Lower leg skin (tissue), 3 donors: ENCODE results near the gene BCAS1.

Experiments
- POLR2A ChIP-seq, 2 donors: fragments of 450-650 bp; IDR thresholded peaks; one replicate each; pipeline ENCODE4 v1.6.1; 2016 to 2017; ENCODE audit warnings: antibody characterized with exemption in 2 of 2, mild to moderate bottlenecking in 1 of 2, moderate library complexity in 1 of 2
- TF ChIP-seq, protein P1 (sequence below), 3 donors: fragments of 450-650 bp; IDR thresholded peaks; one replicate each; pipeline ENCODE4 v1.5.1; 2016; ENCODE audit warnings: antibody characterized with exemption in 3 of 3, mild to moderate bottlenecking in 3 of 3, moderate library complexity in 2 of 3

DNA sequence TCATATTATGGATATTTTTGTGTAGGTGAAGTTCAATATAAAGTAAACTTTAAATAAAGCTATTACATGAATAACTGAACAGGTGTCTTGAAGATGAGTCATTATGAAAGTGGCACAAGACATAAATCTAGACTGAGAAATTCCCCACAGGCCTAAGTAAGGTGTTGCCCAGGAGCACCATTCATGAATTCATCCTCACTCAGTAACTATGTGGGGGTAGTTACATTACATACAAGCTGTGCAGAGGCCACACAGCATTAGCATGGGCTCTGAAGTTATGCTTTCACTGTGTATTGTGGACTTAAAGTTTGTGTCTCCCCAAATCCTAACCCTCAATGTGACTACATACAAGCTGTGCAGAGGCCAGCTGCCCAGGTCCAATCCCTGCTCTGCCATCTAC lies 65.9 kb downstream of the BCAS1 start:
- TF ChIP-seq, protein P1, sequence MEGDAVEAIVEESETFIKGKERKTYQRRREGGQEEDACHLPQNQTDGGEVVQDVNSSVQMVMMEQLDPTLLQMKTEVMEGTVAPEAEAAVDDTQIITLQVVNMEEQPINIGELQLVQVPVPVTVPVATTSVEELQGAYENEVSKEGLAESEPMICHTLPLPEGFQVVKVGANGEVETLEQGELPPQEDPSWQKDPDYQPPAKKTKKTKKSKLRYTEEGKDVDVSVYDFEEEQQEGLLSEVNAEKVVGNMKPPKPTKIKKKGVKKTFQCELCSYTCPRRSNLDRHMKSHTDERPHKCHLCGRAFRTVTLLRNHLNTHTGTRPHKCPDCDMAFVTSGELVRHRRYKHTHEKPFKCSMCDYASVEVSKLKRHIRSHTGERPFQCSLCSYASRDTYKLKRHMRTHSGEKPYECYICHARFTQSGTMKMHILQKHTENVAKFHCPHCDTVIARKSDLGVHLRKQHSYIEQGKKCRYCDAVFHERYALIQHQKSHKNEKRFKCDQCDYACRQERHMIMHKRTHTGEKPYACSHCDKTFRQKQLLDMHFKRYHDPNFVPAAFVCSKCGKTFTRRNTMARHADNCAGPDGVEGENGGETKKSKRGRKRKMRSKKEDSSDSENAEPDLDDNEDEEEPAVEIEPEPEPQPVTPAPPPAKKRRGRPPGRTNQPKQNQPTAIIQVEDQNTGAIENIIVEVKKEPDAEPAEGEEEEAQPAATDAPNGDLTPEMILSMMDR (IDR thresholded peaks at IDR 0.05), result no peak
- TF ChIP-seq POLR2A (IDR thresholded peaks at IDR 0.05), result no peak
